WTC11 (cell line): Measurements from ENCODE around the gene ABTB2. TPM values are rescaled to one million over a fixed set of nuclear protein-coding genes. Genes with fewer than 3 reads are reported as not detected.

Source experiments
- ATAC-seq: fragments of 200-7000 bp; cut with Tn5 transposase; 2 replicates; pipeline ENCODE4 v1.10.0; 2021; ENCODE audit warnings: mild to moderate bottlenecking, moderate library complexity
- CTCF ChIA-PET: fragments of 300-600 bp; sonication (Branson Sonifier 250); formaldehyde crosslinking; loops from one replicate; lab custom pipeline; 2021; ENCODE audit warnings: antibody characterized with exemption; lab: Charles Lee
- POLR2A ChIA-PET: fragments of 350-600 bp; sonication (Branson Sonifier 250); formaldehyde crosslinking; loops from one replicate; lab custom pipeline; 2021; ENCODE audit warnings: antibody characterized with exemption; lab: Charles Lee
- DNase-seq: peaks from one replicate; pipeline ENCODE4 v3.0.0; 2021; ENCODE audit warnings: low spot score
- H3K27ac Mint-ChIP-seq: 2 replicates; pipeline ENCODE4 v1.8.0; 2021; ENCODE audit warnings: mixed read lengths
- H3K27me3 Mint-ChIP-seq: 2 replicates; pipeline ENCODE4 v1.8.0; 2021; ENCODE audit warnings: low read depth, mild to moderate bottlenecking, moderate library complexity, mixed read lengths
- H3K36me3 Mint-ChIP-seq: 2 replicates; pipeline ENCODE4 v1.8.0; 2021; ENCODE audit warnings: mixed read lengths
- H3K4me1 Mint-ChIP-seq: 2 replicates; pipeline ENCODE4 v1.8.0; 2022; ENCODE audit warnings: mixed read lengths
- H3K4me3 Mint-ChIP-seq: 2 replicates; pipeline ENCODE4 v1.8.0; 2021; ENCODE audit warnings: mild to moderate bottlenecking, moderate library complexity, mixed read lengths
- H3K9me3 Mint-ChIP-seq: 2 replicates; pipeline ENCODE4 v1.8.0; 2021; ENCODE audit warnings: mixed read lengths
- AFF4 ChIP-seq: sonication (generic); formaldehyde crosslinking; IDR thresholded peaks from 2 replicates; pipeline ENCODE4 v1.8.1; 2023; ENCODE audit warnings: mild to moderate bottlenecking, missing genetic modification reagents, borderline replicate concordance
- AR ChIP-seq: fragments of 250-450 bp; sonication (Bioruptor Pico); IDR thresholded peaks from 2 replicates; pipeline ENCODE4 v1.9.0; 2021; ENCODE audit warnings: mild to moderate bottlenecking
- ARID4B ChIP-seq: sonication (generic); formaldehyde crosslinking; IDR thresholded peaks from 2 replicates; pipeline ENCODE4 v1.8.0; 2023; ENCODE audit warnings: missing genetic modification reagents, mild to moderate bottlenecking, borderline replicate concordance
- CTCF ChIP-seq: fragments of 200-600 bp; IDR thresholded peaks from 2 replicates; pipeline ENCODE4 v1.8.0; 2022; ENCODE audit warnings: antibody characterized with exemption
- ETV6 ChIP-seq: sonication (generic); formaldehyde crosslinking; IDR thresholded peaks from 2 replicates; pipeline ENCODE4 v1.8.1; 2022; ENCODE audit warnings: mild to moderate bottlenecking, missing genetic modification reagents
- FOXJ3 ChIP-seq: sonication (generic); formaldehyde crosslinking; IDR thresholded peaks from 2 replicates; pipeline ENCODE4 v1.9.0; 2021; ENCODE audit warnings: missing genetic modification reagents, mild to moderate bottlenecking, borderline replicate concordance
- FOXK1 ChIP-seq: sonication (generic); formaldehyde crosslinking; IDR thresholded peaks from 2 replicates; pipeline ENCODE4 v1.8.0; 2022; ENCODE audit warnings: mild to moderate bottlenecking, moderate library complexity, missing genetic modification reagents
- GTF2I ChIP-seq: fragments of 250-450 bp; sonication (Bioruptor Pico); conservative IDR thresholded peaks from 2 replicates; pipeline ENCODE4 v1.4.0; 2021; ENCODE audit warnings: mild to moderate bottlenecking
- HMGXB4 ChIP-seq: sonication (generic); formaldehyde crosslinking; IDR thresholded peaks from 2 replicates; pipeline ENCODE4 v1.8.1; 2023; ENCODE audit warnings: mild to moderate bottlenecking, moderate library complexity, missing genetic modification reagents
- KAT7 ChIP-seq: sonication (generic); formaldehyde crosslinking; IDR thresholded peaks from 2 replicates; pipeline ENCODE4 v1.8.1; 2023; ENCODE audit warnings: missing genetic modification reagents, mild to moderate bottlenecking, borderline replicate concordance
- MAX ChIP-seq: sonication (generic); formaldehyde crosslinking; IDR thresholded peaks from 2 replicates; pipeline ENCODE4 v1.8.0; 2022; ENCODE audit warnings: mild to moderate bottlenecking, missing genetic modification reagents
- MXD4 ChIP-seq: fragments of 250-450 bp; sonication (Bioruptor Pico); IDR thresholded peaks from 2 replicates; pipeline ENCODE4 v1.8.0; 2021; ENCODE audit warnings: mild to moderate bottlenecking, moderate library complexity, borderline replicate concordance
- NFYB ChIP-seq: sonication (generic); formaldehyde crosslinking; conservative IDR thresholded peaks from 2 replicates; pipeline ENCODE4 v1.8.0; 2022; ENCODE audit warnings: low read depth, missing genetic modification reagents
- SMAD4 ChIP-seq: sonication (generic); formaldehyde crosslinking; IDR thresholded peaks from 2 replicates; pipeline ENCODE4 v1.8.0; 2022; ENCODE audit warnings: mild to moderate bottlenecking, missing genetic modification reagents
- SP1 ChIP-seq: sonication (generic); formaldehyde crosslinking; conservative IDR thresholded peaks from 2 replicates; pipeline ENCODE4 v1.8.1; 2022; ENCODE audit warnings: missing genetic modification reagents
- TCF7 ChIP-seq: sonication (generic); formaldehyde crosslinking; IDR thresholded peaks from 2 replicates; pipeline ENCODE4 v1.8.0; 2022; ENCODE audit warnings: mild to moderate bottlenecking, low read depth, missing genetic modification reagents, moderate library complexity
- TEAD4 ChIP-seq: sonication (generic); formaldehyde crosslinking; IDR thresholded peaks from 2 replicates; pipeline ENCODE4 v1.8.0; 2022; ENCODE audit warnings: mild to moderate bottlenecking, missing genetic modification reagents
- TP53 ChIP-seq: sonication (generic); formaldehyde crosslinking; IDR thresholded peaks from 2 replicates; pipeline ENCODE4 v1.8.1; 2023; ENCODE audit warnings: mild to moderate bottlenecking, missing genetic modification reagents
- USF2 ChIP-seq: sonication (generic); formaldehyde crosslinking; IDR thresholded peaks from 2 replicates; pipeline ENCODE4 v1.8.1; 2023; ENCODE audit warnings: mild to moderate bottlenecking, missing genetic modification reagents, moderate library complexity
- ZNF138 ChIP-seq: sonication (generic); formaldehyde crosslinking; conservative IDR thresholded peaks from 2 replicates; pipeline ENCODE4 v1.8.1; 2022; ENCODE audit warnings: mild to moderate bottlenecking, moderate library complexity, missing genetic modification reagents
- ZNF263 ChIP-seq: sonication (generic); formaldehyde crosslinking; IDR thresholded peaks from 2 replicates; pipeline ENCODE4 v1.8.1; 2022; ENCODE audit warnings: low read depth, mild to moderate bottlenecking, moderate library complexity, missing genetic modification reagents
- total RNA-seq: library from RNA; stranded (reverse); gene quantifications from 3 replicates; pipeline ENCODE4 v1.2.3, GENCODE V29; 2021

Gene ABTB2
- total RNA-seq, 1 experiment from 2014 or later: 12.8 TPM

GRCh38 chr11:34174412-34175041, 183.3 kb downstream of the ABTB2 start:
- Mint-ChIP-seq H3K36me3 (no peaks in the 10 kb centered on the region), H3K27ac (no peak overlapping the region), H3K27me3 (no peaks in the 10 kb centered on the region), H3K4me3 (peak overlapping the region; percentile 67), H3K4me1 (peaks cover 10% of the 10 kb centered on the region; the same call in 1 of the 2 replicates), H3K9me3 (no peaks in the 10 kb centered on the region)
- POLR2A ChIA-PET: interaction anchor here (0.6 to 1.6 kb wide), 6 partner anchors 12 to 311 kb away, joined by 3 to 33 read pairs (median 4); partner anchors contain the start of gene ABTB2
- CTCF ChIA-PET: interaction anchor here (0.6 to 5.6 kb wide), 81 partner anchors 8 to 730 kb away, joined by 3 to 236 read pairs (median 5); partner anchors contain the start of genes ABTB2, CAT and ELF5
- ATAC-seq (peak; percentile 95), DNase-seq (peak; percentile 92)
- TF ChIP-seq SP1 (CRISPR knock-in tag) (peak; percentile 70; the same call in 1 of the 2 replicates), TCF7 (CRISPR knock-in tag) (no peak), MAX (CRISPR knock-in tag) (peak; percentile 73), ZNF263 (CRISPR knock-in tag) (no peak), ARID4B (CRISPR knock-in tag) (peak; percentile 69; the same call in 1 of the 2 replicates), USF2 (CRISPR knock-in tag) (peak; percentile 28; the same call in 1 of the 2 replicates), KAT7 (CRISPR knock-in tag) (no peak), MXD4 (no peak), AFF4 (CRISPR knock-in tag) (no peak), AR (CRISPR knock-in tag) (no peak), SMAD4 (CRISPR knock-in tag) (no peak), TP53 (CRISPR knock-in tag) (peak; percentile 48; the same call in 1 of the 2 replicates), CTCF (peak; percentile 67), FOXK1 (CRISPR knock-in tag) (no peak), FOXJ3 (CRISPR knock-in tag) (no peak), ETV6 (CRISPR knock-in tag) (peak; percentile 18; the same call in 1 of the 2 replicates), ZNF138 (CRISPR knock-in tag) (0 out of 2 replicates have a peak, but pooled peaks have one; percentile 30), GTF2I (no peak), NFYB (CRISPR knock-in tag) (no peak), HMGXB4 (CRISPR knock-in tag) (peak; percentile 79; the same call in 1 of the 2 replicates), TEAD4 (CRISPR knock-in tag) (no peak)
